Type B pancreatic cell (in vitro differentiated cells): ENCODE results near the gene ZBTB5. TPM values are rescaled to one million over a fixed set of nuclear protein-coding genes. Genes with fewer than 3 reads are reported as not detected.
A peak's percentile ranks its signal among the peaks of the same experiment; 100 is the strongest.

ENCODE experiments used
- DNase-seq: peaks from one replicate; pipeline ENCODE4 v3.0.0; 2021; ENCODE audit warnings: mixed read lengths; ENCODE audit not compliant: unreplicated experiment; ENCODE audit errors: extremely low spot score
- H3K27ac Mint-ChIP-seq: 2 replicates; pipeline ENCODE4 v1.8.0; 2021; ENCODE audit warnings: mild to moderate bottlenecking, mixed read lengths
- H3K27me3 Mint-ChIP-seq: 2 replicates; pipeline ENCODE4 v1.8.0; 2021; ENCODE audit warnings: mixed read lengths
- H3K36me3 Mint-ChIP-seq: 2 replicates; pipeline ENCODE4 v1.8.0; 2021; ENCODE audit warnings: mixed read lengths
- H3K4me1 Mint-ChIP-seq: one replicate; pipeline ENCODE4 v1.8.0; 2021; ENCODE audit warnings: mixed read lengths; ENCODE audit not compliant: unreplicated experiment
- H3K4me3 Mint-ChIP-seq: 2 replicates; pipeline ENCODE4 v1.8.0; 2021; ENCODE audit warnings: mild to moderate bottlenecking, mixed read lengths
- H3K9me3 Mint-ChIP-seq: 2 replicates; pipeline ENCODE4 v1.8.0; 2021; ENCODE audit warnings: mixed read lengths
- total RNA-seq: library from RNA; stranded (reverse); gene quantifications from 2 replicates; pipeline ENCODE4 v1.2.1, GENCODE V29; 2021; ENCODE audit warnings: low replicate concordance
- TF ChIP-seq, protein P1 (sequence below): fragments of 200-600 bp; sonication (generic); conservative IDR thresholded peaks from 2 replicates; pipeline ENCODE4 v1.5.0; 2021; ENCODE audit warnings: antibody characterized with exemption, mild to moderate bottlenecking

The ZBTB5 gene
- total RNA-seq, 1 donor from 2014 or later: 22.6 TPM

DNA sequence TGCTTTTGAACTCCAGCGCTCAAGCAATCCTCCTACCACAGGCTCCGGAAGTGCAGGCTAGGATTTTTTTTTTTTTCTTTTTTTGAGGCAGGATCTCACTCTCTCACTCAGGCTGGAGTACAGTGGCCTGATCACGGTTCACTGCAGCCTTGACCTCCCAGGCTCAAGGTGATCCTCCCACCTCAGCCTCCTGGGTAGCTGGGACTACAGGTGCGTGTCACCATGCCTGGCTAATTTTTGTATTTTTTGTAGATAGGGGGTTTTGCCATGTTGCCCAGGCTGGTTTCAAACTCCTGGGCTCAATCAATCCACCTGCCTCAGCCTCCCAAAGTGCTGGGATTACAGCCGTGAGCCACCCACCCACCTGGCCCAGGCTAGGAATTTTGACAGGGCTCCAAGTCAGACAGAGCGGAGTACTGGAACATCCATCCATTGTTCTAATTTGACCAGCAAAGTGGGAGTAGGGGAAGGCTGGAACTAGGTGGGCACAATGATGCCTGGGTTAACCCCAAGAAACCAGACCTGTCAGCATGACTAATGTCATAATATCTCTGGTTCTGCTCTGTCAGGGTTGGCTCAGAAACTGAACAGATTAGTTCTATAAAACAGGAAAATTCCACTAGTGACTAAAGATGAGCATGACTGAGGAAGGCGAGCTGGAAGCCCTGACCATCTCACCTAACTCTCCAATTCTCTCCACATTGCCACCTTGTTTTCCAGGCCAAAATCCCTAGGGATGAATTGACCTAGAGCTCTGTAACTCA is 9.2 kb downstream of the ZBTB5 start:
- no peaks in the 10 kb centered on the region for H3K9me3 Mint-ChIP-seq
- no peaks in the 10 kb centered on the region for H3K27me3 Mint-ChIP-seq
- TF ChIP-seq, protein P1, sequence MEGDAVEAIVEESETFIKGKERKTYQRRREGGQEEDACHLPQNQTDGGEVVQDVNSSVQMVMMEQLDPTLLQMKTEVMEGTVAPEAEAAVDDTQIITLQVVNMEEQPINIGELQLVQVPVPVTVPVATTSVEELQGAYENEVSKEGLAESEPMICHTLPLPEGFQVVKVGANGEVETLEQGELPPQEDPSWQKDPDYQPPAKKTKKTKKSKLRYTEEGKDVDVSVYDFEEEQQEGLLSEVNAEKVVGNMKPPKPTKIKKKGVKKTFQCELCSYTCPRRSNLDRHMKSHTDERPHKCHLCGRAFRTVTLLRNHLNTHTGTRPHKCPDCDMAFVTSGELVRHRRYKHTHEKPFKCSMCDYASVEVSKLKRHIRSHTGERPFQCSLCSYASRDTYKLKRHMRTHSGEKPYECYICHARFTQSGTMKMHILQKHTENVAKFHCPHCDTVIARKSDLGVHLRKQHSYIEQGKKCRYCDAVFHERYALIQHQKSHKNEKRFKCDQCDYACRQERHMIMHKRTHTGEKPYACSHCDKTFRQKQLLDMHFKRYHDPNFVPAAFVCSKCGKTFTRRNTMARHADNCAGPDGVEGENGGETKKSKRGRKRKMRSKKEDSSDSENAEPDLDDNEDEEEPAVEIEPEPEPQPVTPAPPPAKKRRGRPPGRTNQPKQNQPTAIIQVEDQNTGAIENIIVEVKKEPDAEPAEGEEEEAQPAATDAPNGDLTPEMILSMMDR: no peak
- peaks cover 14% of the 10 kb centered on the region for H3K4me1 Mint-ChIP-seq
- H3K36me3 Mint-ChIP-seq: peaks cover 26% of the 10 kb centered on the region
- H3K27ac Mint-ChIP-seq: peak overlapping the region; percentile 95
- peak overlapping the region; percentile 63 for H3K4me3 Mint-ChIP-seq
- no peak for DNase-seq

DNA sequence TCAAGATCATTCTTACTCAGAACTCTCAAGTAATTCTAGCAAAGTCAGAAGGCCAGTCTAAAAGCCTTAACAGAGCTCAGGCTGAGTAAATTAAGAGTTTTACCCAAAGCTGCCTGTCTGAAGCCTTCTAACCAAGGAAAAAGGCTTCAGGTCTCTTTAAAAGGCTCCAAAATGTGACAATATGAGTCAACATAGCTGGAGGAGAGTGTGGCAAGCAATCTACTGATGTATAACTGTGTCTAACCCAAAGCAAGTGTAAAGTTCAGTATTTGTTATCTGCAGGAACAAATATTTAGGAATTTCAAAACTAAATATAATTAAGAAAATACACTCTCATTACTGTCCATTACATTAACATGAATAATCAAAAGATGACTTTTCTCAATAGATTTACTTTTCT is 11.0 kb downstream of the ZBTB5 start:
- no peak for DNase-seq
- TF ChIP-seq, protein P1: no peak
- Mint-ChIP-seq H3K4me1 (peaks cover 17% of the 10 kb centered on the region), H3K27me3 (no peaks in the 10 kb centered on the region), H3K27ac (peak overlapping the region; percentile 95), H3K9me3 (no peaks in the 10 kb centered on the region), H3K4me3 (no peak overlapping the region), H3K36me3 (peaks cover 30% of the 10 kb centered on the region)

DNA sequence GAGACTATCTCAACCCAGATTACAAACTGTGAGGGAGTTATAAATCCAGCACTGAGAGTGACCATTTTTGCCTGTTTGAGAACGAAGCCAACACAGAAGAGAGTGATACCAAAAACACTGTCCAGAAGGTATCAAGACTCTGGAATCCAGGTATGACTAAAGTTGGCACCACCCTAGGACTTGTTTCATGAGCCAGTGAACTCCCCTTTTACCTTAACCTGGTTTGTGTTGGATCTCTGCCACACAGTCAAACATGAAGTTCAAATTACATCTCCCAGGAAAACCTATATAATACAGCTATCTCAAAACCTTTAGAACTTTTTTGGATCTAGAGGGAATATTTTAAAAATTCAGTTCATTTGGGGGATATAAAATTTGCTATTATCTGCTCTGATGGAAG is 11.4 kb downstream of the ZBTB5 start:
- peak overlapping the region; percentile 55 for H3K27ac Mint-ChIP-seq
- no peak for DNase-seq
- H3K9me3 Mint-ChIP-seq: no peaks in the 10 kb centered on the region
- peaks cover 17% of the 10 kb centered on the region for H3K4me1 Mint-ChIP-seq
- H3K36me3 Mint-ChIP-seq: peaks cover 30% of the 10 kb centered on the region
- no peaks in the 10 kb centered on the region for H3K27me3 Mint-ChIP-seq
- no peak overlapping the region for H3K4me3 Mint-ChIP-seq
- TF ChIP-seq, protein P1: no peak

DNA sequence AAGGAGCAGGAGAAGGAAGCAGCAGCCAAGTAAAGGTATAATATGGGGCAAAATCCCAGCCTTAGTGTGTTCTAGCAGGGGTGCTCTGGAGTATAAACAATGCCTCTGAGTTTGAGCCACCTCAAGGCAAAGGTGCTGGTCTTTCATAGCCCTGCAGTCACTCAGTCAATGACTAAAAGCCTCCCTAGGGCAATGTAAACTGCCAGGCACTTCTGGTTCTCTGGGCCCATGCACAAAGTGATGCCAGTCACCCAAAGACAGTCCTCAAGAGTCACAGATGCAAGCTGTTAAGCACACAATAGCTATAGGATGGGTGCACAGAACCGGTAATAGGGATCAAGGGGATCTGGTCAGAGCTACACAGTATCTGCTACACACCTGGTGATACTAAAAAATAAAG is 12.6 kb downstream of the ZBTB5 start:
- TF ChIP-seq, protein P1: no peak
- H3K27ac Mint-ChIP-seq: no peak overlapping the region

DNA sequence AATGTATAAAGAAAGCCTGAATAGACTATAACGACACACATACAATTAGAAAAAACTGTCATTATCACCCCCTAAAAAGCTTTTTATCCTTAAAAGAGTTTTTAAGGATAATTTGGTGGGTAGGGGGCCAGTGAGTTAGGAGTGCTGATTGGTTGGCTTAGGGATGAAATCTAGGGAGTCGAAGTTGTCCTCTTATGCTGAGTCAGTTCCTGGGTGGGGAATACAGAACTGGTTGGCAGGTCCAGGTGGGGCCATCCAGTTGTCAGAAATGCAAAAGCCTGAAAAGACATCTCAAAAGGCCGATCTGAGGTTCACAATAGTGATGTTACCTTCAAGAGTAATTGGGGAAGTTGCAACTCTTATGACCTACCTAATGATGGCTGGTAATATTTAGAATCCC is 13.6 kb downstream of the ZBTB5 start:
- peaks cover 20% of the 10 kb centered on the region for H3K4me1 Mint-ChIP-seq
- TF ChIP-seq, protein P1: no peak
- H3K9me3 Mint-ChIP-seq: no peaks in the 10 kb centered on the region
- DNase-seq: no peak
- peaks cover 24% of the 10 kb centered on the region for H3K36me3 Mint-ChIP-seq
- no peak overlapping the region for H3K27ac Mint-ChIP-seq
- H3K4me3 Mint-ChIP-seq: no peak overlapping the region
- H3K27me3 Mint-ChIP-seq: no peaks in the 10 kb centered on the region

More for the DNA sequence above, 12.6 kb downstream of the ZBTB5 start:
- Mint-ChIP-seq H3K9me3 (no peaks in the 10 kb centered on the region), H3K4me1 (peaks cover 20% of the 10 kb centered on the region), H3K27me3 (no peaks in the 10 kb centered on the region), H3K36me3 (peaks cover 27% of the 10 kb centered on the region), H3K4me3 (no peak overlapping the region)
- no peak for DNase-seq
